Esophagus squamous epithelium (tissue), 5 donors: ENCODE data around the gene FGD4. TPM values are rescaled to one million over a fixed set of nuclear protein-coding genes. Genes with fewer than 3 reads are reported as not detected.
A peak's percentile ranks its signal among the peaks of the same experiment; 100 is the strongest.
"Not testable (repeated sequence)": the region's sequence is repeated elsewhere in the genome, so short reads cannot be mapped to it uniquely, and the experiment has no call there.

Experiments
- DNase-seq: peaks from one replicate; lab custom pipeline; 2025; lab: John Stamatoyannopoulos, UW
- H3K27ac ChIP-seq, 4 donors: fragments of 200-600 bp; sonication (generic); one replicate each; pipeline ENCODE4 v1.5.1; 2016 to 2019; ENCODE audit warnings: mild to moderate bottlenecking in 1 of 4
- H3K27me3 ChIP-seq, 4 donors: fragments of 200-600 bp; sonication (generic); 1 replicate in 3 of 4; 2 replicates in 1 of 4; pipeline versions ENCODE4 v1.5.1 to v1.6.0; 2017 to 2021; ENCODE audit warnings: antibody characterized with exemption in 1 of 4
- H3K36me3 ChIP-seq, 3 donors: fragments of 200-600 bp; sonication (generic); one replicate each; pipeline ENCODE4 v1.5.1; 2016 to 2019
- H3K4me1 ChIP-seq, 3 donors: fragments of 200-600 bp; sonication (generic); one replicate each; pipeline ENCODE4 v1.5.1; 2017 to 2019
- H3K4me3 ChIP-seq, 4 donors: fragments of 200-600 bp; sonication (generic); 1 replicate in 3 of 4; 2 replicates in 1 of 4; pipeline ENCODE4 v1.5.1; 2016 to 2019; ENCODE audit warnings: mild to moderate bottlenecking in 2 of 4, moderate library complexity in 1 of 4
- H3K9me3 ChIP-seq, 3 donors: fragments of 200-600 bp; sonication (generic); one replicate each; pipeline ENCODE4 v1.5.1; 2016 to 2019
- POLR2A ChIP-seq, 4 donors: fragments of 450-650 bp; IDR thresholded peaks; one replicate each; pipeline ENCODE4 v1.6.1; 2017; ENCODE audit warnings: antibody characterized with exemption in 4 of 4, mild to moderate bottlenecking in 4 of 4, moderate library complexity in 3 of 4
- WGBS, 2 donors: methylation state at CpG; one replicate each; pipeline ENCODE4 v1.1.5; 2018; 5-methylcytosine and 5-hydroxymethylcytosine counted together
- intact Hi-C: fragments of 100-400 bp; cut with DNase I; formaldehyde crosslinking; loops from one replicate; pipeline ENCODE4 v1.15.0; 2022
- total RNA-seq, 4 donors: library from RNA; depleted of rRNA; stranded (reverse); fragments of >200 nt; gene quantifications; one replicate each; pipeline ENCODE4 v1.1.0, GENCODE V29; 2016
- TF ChIP-seq, protein P1 (sequence below), 6 experiments: fragments of 450-650 bp in 4 of 6; fragments of 200-600 bp in 2 of 6; sonication (generic) in 2 of 6; IDR thresholded peaks; one replicate each; pipeline ENCODE4 v1.5.1; 2016 to 2019; ENCODE audit warnings: antibody characterized with exemption in 6 of 6, mild to moderate bottlenecking in 4 of 6, moderate library complexity in 4 of 6
- donor health status: DM: yes; HTN: yes; CAD: no.

The FGD4 gene
- total RNA-seq, 4 donors from 2014 or later, result 17.0 to 49.8 (median 25.6) TPM

DNA sequence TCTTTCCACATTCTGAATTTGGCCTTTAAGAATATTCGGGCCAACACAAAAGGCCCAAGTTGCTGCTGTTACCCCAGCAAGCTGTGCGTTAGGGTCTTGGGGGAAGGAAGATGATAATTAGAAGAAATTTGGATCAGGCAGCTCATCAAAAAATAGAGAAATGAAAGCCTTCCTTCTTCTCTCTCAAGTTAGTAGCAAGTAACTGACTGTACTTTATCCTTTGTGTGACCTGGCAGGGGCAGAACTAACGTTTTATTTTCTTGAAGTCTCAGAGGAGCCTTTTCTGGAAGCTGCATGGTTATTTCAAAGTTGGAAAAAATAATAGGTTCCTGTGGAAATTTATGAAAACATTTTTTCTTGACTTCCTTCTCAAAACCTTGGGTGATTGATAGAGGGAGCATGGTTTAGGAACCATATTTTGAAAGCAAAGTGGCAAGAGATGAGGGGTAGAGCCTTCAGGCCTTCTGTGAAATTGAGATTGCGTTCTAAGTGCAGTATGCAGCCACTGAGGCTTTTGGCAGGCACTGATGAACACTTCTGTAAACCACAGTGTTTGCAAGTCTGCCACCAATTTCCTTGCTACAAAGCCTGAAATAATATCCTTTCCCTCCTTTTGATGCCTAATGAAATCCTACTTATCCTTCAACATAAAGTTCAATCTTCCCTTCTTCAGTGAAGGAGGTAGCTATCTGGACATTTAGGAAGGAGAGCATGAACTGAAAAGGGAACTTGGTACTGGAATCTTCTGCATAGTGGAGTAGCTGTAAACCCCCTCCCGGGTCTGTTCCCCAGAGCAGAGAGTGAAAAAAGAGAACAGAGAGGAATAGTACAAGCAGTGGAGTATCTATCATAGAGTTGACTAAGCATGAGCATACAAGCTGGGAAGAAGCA is 123.2 kb downstream of the FGD4 start:
- TF ChIP-seq, protein P1, sequence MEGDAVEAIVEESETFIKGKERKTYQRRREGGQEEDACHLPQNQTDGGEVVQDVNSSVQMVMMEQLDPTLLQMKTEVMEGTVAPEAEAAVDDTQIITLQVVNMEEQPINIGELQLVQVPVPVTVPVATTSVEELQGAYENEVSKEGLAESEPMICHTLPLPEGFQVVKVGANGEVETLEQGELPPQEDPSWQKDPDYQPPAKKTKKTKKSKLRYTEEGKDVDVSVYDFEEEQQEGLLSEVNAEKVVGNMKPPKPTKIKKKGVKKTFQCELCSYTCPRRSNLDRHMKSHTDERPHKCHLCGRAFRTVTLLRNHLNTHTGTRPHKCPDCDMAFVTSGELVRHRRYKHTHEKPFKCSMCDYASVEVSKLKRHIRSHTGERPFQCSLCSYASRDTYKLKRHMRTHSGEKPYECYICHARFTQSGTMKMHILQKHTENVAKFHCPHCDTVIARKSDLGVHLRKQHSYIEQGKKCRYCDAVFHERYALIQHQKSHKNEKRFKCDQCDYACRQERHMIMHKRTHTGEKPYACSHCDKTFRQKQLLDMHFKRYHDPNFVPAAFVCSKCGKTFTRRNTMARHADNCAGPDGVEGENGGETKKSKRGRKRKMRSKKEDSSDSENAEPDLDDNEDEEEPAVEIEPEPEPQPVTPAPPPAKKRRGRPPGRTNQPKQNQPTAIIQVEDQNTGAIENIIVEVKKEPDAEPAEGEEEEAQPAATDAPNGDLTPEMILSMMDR (IDR thresholded peaks at IDR 0.05), result no peak
- no peak for TF ChIP-seq POLR2A (IDR thresholded peaks at IDR 0.05)
- DNase-seq, result no peak
- H3K9me3 ChIP-seq, result no peaks in the 10 kb centered on the region
- intact Hi-C loops, result no loop called here
- peaks cover 0 to 24% (median 9%) of the 10 kb centered on the region in 3 donors for H3K4me1 ChIP-seq
- WGBS, 2 donors, result 41 to 56% methylated on average over 5 of the region's 5 CpGs
- no peak overlapping the region for H3K4me3 ChIP-seq
- H3K27me3 ChIP-seq, result no peaks in the 10 kb centered on the region
- peak overlapping the region in 3 of 4 donors; percentile 56 to 79 (median 64) for H3K27ac ChIP-seq
- H3K36me3 ChIP-seq, result no peaks in the 10 kb centered on the region

DNA sequence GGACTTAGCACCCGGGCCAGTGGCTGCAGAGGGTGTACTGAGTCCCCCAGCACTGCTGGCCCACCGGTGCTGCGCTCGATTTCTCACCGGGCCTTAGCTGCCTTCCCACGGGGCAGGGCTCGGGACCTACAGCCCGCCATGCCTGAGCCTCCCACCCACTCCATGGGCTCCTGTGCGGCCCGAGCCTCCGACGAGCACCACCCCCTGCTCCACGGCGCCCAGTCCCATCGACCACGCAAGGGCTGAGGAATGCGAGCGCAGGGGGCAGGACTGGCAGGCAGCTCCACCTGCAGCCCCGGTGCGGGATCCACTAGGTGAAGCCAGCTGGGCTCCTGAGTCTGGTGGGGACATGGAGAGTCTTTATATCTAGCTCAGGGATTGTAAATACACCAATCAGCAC is 126.4 kb downstream of the FGD4 start:
- H3K9me3 ChIP-seq, H3K4me3 ChIP-seq, DNase-seq, intact Hi-C loops, H3K27me3 ChIP-seq, H3K36me3 ChIP-seq, H3K27ac ChIP-seq: not testable (repeated sequence)
- H3K4me1 ChIP-seq, result peaks cover 0 to 24% (median 9%) of the 10 kb centered on the region in 3 donors
- 100% methylated on average over 4 of the region's 20 CpGs; no CpG with 5 or more reads in 1 of the 2 donors for WGBS, 2 donors

DNA sequence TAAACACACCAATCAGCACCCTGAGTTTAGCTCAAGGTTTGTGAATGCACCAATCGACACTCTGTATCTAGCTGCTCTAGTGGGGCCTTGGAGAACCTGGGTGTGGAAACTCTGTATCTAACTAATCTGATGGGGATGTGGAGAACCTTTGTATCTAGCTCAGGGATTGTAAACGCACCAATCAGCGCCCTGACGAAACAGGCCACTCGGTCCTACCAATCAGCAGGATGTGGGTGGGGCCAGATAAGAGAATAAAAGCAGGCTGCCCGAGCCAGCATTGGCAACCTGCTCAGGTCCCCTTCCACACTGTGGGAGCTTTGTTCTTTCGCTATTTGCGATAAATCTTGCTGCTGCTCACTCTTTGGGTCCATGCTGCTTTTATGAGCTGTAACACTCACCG is 127.0 kb downstream of the FGD4 start:
- intact Hi-C loops, H3K36me3 ChIP-seq, H3K9me3 ChIP-seq, H3K27me3 ChIP-seq, H3K27ac ChIP-seq, H3K4me3 ChIP-seq, DNase-seq: not testable (repeated sequence)
- WGBS, 2 donors, result 96 to 97% methylated on average over 6 to 7 of the region's 9 CpGs
- H3K4me1 ChIP-seq, result peaks cover 0 to 24% (median 9%) of the 10 kb centered on the region in 3 donors

DNA sequence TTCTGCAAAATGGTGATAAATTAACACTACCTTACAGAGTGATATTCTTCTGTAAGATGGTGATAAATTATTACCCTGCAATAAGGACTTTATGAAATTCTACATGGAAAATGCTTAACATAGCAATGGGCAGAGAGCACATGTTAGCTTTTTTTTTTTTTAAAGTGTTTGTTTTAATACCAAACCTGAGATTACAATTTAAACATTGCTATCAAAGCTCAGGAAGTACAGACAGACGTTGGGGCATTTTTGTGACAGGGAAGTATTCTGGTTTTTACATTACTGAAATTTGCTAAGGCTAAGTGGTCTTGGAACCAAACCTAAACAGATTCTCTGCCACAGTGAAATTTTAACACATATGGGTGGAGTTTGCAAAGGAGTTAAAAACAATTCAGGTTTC is 133.1 kb downstream of the FGD4 start:
- H3K36me3 ChIP-seq, result peaks cover 0 to 6% (median 0%) of the 10 kb centered on the region in 3 donors
- WGBS, 2 donors, result 22 to 39% methylated on average over 1 of the region's 1 CpG
- no peaks in the 10 kb centered on the region for H3K27me3 ChIP-seq
- intact Hi-C loops, result no loop called here
- TF ChIP-seq, protein P1 (IDR thresholded peaks at IDR 0.05), result no peak
- no peak for TF ChIP-seq POLR2A (IDR thresholded peaks at IDR 0.05)
- peaks cover 0 to 46% (median 14%) of the 10 kb centered on the region in 3 donors for H3K4me1 ChIP-seq
- no peaks in the 10 kb centered on the region for H3K9me3 ChIP-seq
- no peak for DNase-seq
- H3K4me3 ChIP-seq, result no peak overlapping the region
- no peak overlapping the region for H3K27ac ChIP-seq

DNA sequence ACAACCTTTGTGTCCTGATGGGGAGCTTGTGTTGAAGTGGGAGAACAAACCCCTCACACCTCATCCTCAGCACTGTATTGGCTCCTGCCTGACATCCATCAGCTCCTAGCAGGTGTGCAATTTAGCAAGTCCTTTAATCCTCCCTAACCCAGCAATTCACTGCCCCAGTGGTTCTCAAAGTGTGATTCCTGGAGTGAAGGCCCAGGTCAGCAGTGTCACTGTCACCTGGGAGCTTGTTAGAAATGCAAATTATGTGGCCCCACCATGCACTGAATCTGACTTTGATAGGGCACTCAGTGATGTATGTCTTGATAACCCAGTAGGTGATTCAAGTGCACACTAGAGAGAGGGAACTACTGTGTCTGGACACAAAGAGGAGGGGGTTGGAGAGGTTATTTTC is 133.6 kb downstream of the FGD4 start:
- TF ChIP-seq POLR2A (IDR thresholded peaks at IDR 0.05), result no peak
- TF ChIP-seq, protein P1 (IDR thresholded peaks at IDR 0.05), result no peak
- Histone ChIP-seq H3K9me3 (no peaks in the 10 kb centered on the region), H3K4me3 (no peak overlapping the region), H3K27me3 (no peaks in the 10 kb centered on the region), H3K36me3 (peaks cover 0 to 6% (median 0%) of the 10 kb centered on the region in 3 donors), H3K4me1 (peaks cover 0 to 51% (median 14%) of the 10 kb centered on the region in 3 donors), H3K27ac (peak overlapping the region in 2 of 4 donors; percentile 71 to 82)
- intact Hi-C loops, result no loop called here
- DNase-seq, result no peak

DNA sequence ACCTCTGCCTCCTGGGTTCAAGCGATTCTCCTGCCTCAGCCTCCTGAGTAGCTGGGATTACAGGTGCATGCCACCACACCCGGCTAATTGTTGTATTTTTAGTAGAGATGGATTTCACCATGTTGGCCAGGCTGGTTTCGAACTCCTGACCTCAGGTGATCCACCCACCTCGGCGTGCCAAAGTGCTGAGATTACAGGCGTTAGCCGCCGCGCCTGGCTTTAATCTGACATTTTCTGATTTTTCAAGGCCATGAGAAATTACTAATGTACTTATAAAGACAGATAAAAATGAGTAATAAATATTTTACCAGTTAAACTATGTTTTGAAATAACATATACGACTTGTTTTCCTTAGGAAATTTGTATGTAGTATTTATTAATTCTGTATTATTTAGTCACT is 134.1 kb downstream of the FGD4 start:
- Histone ChIP-seq H3K27ac (peak overlapping the region in 3 of 4 donors; percentile 49 to 82 (median 71)), H3K4me1 (peaks cover 0 to 56% (median 14%) of the 10 kb centered on the region in 3 donors)
- H3K4me3 ChIP-seq, intact Hi-C loops, DNase-seq, H3K27me3 ChIP-seq, H3K36me3 ChIP-seq, H3K9me3 ChIP-seq: not testable (repeated sequence)
- WGBS, 2 donors, result 55 to 87% methylated on average over 10 of the region's 10 CpGs
